Stimulated activated naive B cell treated with anti-CD40 and anti-IgM and Interleukin-4, amounts not matched to agents 10 μg/mL and 1 μg/mL and 100 μg/mL, for 72 hours (primary cell): ENCODE data around the gene PARP3.
A peak's percentile ranks its signal among the peaks of the same experiment; 100 is the strongest.
"Not testable (repeated sequence)": the region's sequence is repeated elsewhere in the genome, so short reads cannot be mapped to it uniquely, and the experiment has no call there.

Source experiments
- ATAC-seq, 2 donors: fragments of 150-1000 bp; cut with Tn5 transposase; replicated peaks; 2 replicates each; pipeline ENCODE4 v1.10.0; 2021; ENCODE audit warnings: moderate library complexity in 1 of 2
- DNase-seq: peaks from one replicate; pipeline ENCODE4 v3.0.0; 2021
- H3K27ac Mint-ChIP-seq: one replicate; pipeline ENCODE4 v1.8.0; 2022; ENCODE audit warnings: mild to moderate bottlenecking, mixed read lengths
- H3K27me3 Mint-ChIP-seq, 2 donors: one replicate each; pipeline ENCODE4 v1.8.0; 2022; ENCODE audit warnings: mixed read lengths in 2 of 2
- H3K36me3 Mint-ChIP-seq, 2 donors: one replicate each; pipeline ENCODE4 v1.8.0; 2022; ENCODE audit warnings: mixed read lengths in 2 of 2, mild to moderate bottlenecking in 1 of 2
- H3K4me1 Mint-ChIP-seq, 2 donors: one replicate each; pipeline ENCODE4 v1.8.0; 2022; ENCODE audit warnings: mixed read lengths in 2 of 2, mild to moderate bottlenecking in 1 of 2
- H3K4me3 Mint-ChIP-seq, 2 donors: one replicate each; pipeline ENCODE4 v1.8.0; 2022; ENCODE audit warnings: mild to moderate bottlenecking in 2 of 2, mixed read lengths in 2 of 2, moderate library complexity in 1 of 2
- H3K9me3 Mint-ChIP-seq, 2 donors: one replicate each; pipeline ENCODE4 v1.8.0; 2022; ENCODE audit warnings: mixed read lengths in 2 of 2, mild to moderate bottlenecking in 1 of 2

The PARP3 gene

DNA sequence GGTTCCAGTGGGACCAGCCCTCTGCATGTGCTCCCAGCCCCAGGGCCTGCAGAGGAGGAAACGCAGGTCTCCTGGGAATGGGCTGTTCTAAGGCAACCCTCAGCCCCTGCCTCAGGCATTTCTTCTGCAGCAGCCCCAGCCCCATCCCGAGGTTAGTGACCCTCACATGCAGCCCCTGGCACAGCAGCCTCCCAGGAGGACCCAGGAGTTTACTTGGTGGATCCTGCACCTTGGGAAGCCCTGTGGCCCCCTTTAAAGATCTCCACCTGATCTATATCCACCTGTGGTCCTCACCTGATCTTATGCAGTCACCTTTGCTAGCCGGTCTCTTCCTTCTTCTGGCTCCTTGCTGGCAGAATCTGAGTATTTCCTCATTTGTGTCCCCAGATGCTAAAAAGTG lies 13.2 kb upstream of the PARP3 start:
- not testable (repeated sequence) for DNase-seq, H3K4me3 Mint-ChIP-seq, H3K27me3 Mint-ChIP-seq, ATAC-seq, H3K27ac Mint-ChIP-seq, H3K9me3 Mint-ChIP-seq
- Mint-ChIP-seq H3K36me3 (peaks cover 34 to 44% of the 10 kb centered on the region in 2 donors), H3K4me1 (peaks cover 9 to 24% of the 10 kb centered on the region in 2 donors)

DNA sequence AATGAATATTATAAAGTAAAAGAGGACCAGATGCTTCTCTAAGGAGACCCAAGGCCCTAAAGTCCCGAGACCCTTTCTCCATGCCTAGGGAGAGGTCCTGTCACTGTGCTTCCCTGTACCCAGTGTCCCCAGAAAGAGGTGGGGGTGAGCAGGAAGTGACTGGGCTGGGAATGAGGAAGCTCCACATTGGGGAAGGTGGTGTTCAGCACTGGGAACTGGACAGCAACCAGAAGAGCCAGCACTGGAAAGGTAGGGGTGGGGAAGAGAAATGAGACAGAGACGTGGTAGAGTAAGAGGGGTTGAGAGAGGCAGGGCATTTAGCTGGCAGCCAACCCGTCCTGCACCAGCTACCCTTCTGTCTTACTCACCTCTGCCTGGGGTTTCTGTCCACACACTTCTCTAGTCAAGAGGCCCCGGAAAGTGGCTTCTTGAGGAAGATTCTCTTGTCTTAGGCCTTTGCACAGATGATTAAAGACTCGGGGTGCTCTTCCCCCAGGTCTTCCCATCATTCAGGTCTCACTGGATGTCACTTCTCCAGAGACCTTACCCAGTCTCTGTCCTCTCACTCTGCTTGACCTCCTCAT lies 12.7 kb upstream of the PARP3 start:
- Mint-ChIP-seq H3K9me3 (no peaks in the 10 kb centered on the region), H3K36me3 (peaks cover 37 to 50% of the 10 kb centered on the region in 2 donors), H3K27me3 (no peaks in the 10 kb centered on the region), H3K27ac (no peak overlapping the region), H3K4me1 (peaks cover 9 to 24% of the 10 kb centered on the region in 2 donors), H3K4me3 (no peak overlapping the region)
- DNase-seq: no peak
- no peak for ATAC-seq

DNA sequence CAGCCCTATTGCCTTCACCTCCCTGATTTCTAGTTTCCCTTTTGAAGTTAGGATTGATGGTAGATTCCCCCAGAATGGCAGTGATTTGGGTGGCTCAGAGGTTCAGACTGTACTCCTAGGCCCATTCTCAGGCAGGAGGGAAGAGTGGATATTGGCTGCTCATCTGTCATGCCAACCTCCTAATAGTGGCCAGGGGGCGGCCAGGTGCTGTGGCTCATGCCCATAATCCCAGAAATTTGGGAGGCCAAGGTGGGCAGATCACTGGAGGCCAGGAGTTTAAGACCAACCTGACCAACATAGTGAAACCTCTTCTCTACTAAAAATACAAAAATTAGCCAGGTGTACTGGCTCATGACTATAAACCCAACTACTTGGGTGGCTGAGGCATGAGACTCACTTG lies 11.7 kb upstream of the PARP3 start:
- Mint-ChIP-seq H3K9me3 (no peaks in the 10 kb centered on the region), H3K36me3 (peaks cover 43 to 56% of the 10 kb centered on the region in 2 donors), H3K27me3 (no peaks in the 10 kb centered on the region), H3K4me1 (peaks cover 9 to 24% of the 10 kb centered on the region in 2 donors), H3K4me3 (no peak overlapping the region), H3K27ac (peak overlapping the region; percentile 76)
- ATAC-seq (no peak), DNase-seq (no peak)

DNA sequence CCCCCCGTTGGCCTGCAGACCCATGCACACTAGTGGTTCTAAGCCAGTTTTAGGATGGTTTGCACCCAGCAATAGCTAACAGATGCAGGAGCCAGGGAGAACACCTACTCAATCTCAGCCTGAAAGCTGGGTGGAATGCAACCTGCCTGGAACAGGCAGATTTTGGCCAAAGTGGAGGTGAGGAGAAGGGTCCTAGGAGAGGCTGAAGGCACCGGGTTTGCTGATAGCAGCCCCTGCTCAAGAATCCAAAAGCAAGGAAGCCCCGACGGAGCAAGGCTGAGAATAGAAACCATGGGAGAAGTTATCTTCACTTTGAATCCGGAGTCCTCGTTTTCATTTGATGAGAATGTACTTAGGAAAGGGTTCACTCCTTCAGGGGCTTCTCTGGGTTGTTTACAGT lies 10.4 kb upstream of the PARP3 start:
- H3K36me3 Mint-ChIP-seq: peaks cover 54 to 68% of the 10 kb centered on the region in 2 donors

DNA sequence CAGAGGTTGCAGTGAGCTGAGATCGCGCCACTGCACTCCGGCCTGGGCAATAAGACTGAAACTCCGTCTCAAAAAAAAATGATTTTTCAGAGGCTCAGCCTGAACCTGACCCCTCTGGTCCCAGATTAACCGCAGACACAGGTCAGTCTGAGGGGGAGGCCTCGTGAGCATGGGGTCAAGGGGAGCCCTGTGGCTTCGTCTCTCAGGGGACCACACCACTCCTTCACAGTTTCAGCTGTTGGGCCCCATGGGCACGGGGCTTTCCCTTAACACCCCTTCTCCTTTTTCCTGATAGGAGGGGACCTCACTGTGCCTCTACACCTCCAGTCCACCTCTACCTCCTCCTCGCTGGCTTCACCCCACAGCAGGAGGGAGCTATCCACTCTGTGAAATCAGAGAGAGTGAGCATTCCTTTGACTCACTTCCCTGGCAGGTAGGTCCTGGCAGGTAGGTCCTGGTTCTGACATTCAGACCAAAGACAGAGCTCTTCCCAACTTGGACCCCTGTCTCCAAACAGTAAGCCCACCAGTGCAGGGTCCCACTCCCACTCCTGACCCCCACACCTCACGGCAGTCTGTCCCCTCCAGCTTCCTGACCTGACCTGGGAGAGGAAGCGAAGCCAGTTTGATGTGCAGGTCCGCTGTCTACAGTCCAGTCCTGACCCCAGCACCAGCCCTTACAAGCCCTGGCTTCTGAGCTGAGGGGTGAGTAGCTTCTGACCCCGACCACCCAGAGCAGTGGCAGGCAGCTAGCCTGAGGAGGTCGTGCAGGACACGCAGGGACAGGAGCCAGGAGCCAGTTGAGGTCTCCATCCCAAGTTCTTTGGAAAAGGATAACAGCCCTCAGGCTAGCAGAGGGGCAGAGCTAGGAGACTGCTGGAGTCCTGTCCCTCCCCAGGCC lies 9.4 kb upstream of the PARP3 start:
- peak in 1 of 2 donors; percentile 25 for ATAC-seq
- Mint-ChIP-seq H3K27me3 (no peaks in the 10 kb centered on the region), H3K36me3 (peaks cover 63 to 77% of the 10 kb centered on the region in 2 donors), H3K27ac (peak overlapping the region; percentile 47), H3K4me3 (no peak overlapping the region), H3K4me1 (peaks cover 7 to 26% of the 10 kb centered on the region in 2 donors), H3K9me3 (no peaks in the 10 kb centered on the region)
- no peak for DNase-seq

More for the DNA sequence above, 10.4 kb upstream of the PARP3 start:
- Mint-ChIP-seq H3K9me3 (no peaks in the 10 kb centered on the region), H3K4me3 (no peak overlapping the region), H3K4me1 (peaks cover 9 to 24% of the 10 kb centered on the region in 2 donors), H3K27me3 (no peaks in the 10 kb centered on the region), H3K27ac (no peak overlapping the region)
- DNase-seq: no peak
- ATAC-seq: no peak

GRCh38 chr3:51933471-51934138 lies 8.6 kb upstream of the PARP3 start:
- H3K27ac Mint-ChIP-seq: no peak overlapping the region
- ATAC-seq (no peak), DNase-seq (no peak)
- H3K9me3 Mint-ChIP-seq: no peaks in the 10 kb centered on the region
- no peaks in the 10 kb centered on the region for H3K27me3 Mint-ChIP-seq
- peaks cover 5 to 33% of the 10 kb centered on the region in 2 donors for H3K4me1 Mint-ChIP-seq
- H3K36me3 Mint-ChIP-seq: peaks cover 71 to 86% of the 10 kb centered on the region in 2 donors
- no peak overlapping the region for H3K4me3 Mint-ChIP-seq

- H3K4me1 Mint-ChIP-seq: peaks cover 11 to 40% of the 10 kb centered on the region in 2 donors
- H3K36me3 Mint-ChIP-seq: peaks cover 75 to 88% of the 10 kb centered on the region in 2 donors
- H3K4me3 Mint-ChIP-seq: no peak overlapping the region
- H3K27ac Mint-ChIP-seq: no peak overlapping the region
- no peaks in the 10 kb centered on the region for H3K9me3 Mint-ChIP-seq
- no peak for DNase-seq
- no peaks in the 10 kb centered on the region for H3K27me3 Mint-ChIP-seq
- no peak for ATAC-seq
These were observed 7.9 kb upstream of the PARP3 start for GRCh38 chr3:51934139-51934850.

GRCh38 chr3:51934991-51935885 lies 6.9 kb upstream of the PARP3 start:
- ATAC-seq: no peak
- H3K9me3 Mint-ChIP-seq: no peaks in the 10 kb centered on the region
- DNase-seq: no peak
- H3K27ac Mint-ChIP-seq: no peak overlapping the region
- H3K36me3 Mint-ChIP-seq: peaks cover 74 to 88% of the 10 kb centered on the region in 2 donors
- peaks cover 18 to 49% of the 10 kb centered on the region in 2 donors for H3K4me1 Mint-ChIP-seq
- no peak overlapping the region for H3K4me3 Mint-ChIP-seq
- no peaks in the 10 kb centered on the region for H3K27me3 Mint-ChIP-seq

- ATAC-seq (no peak), DNase-seq (no peak)
- Mint-ChIP-seq H3K9me3 (no peaks in the 10 kb centered on the region), H3K27ac (no peak overlapping the region), H3K4me3 (no peak overlapping the region), H3K4me1 (peaks cover 27 to 58% of the 10 kb centered on the region in 2 donors), H3K36me3 (peaks cover 70 to 86% of the 10 kb centered on the region in 2 donors), H3K27me3 (no peaks in the 10 kb centered on the region)
These were observed 6.0 kb upstream of the PARP3 start for GRCh38 chr3:51935886-51936755.

- Mint-ChIP-seq H3K36me3 (peaks cover 62 to 77% of the 10 kb centered on the region in 2 donors), H3K4me1 (peaks cover 30 to 58% of the 10 kb centered on the region in 2 donors), H3K4me3 (no peak overlapping the region), H3K9me3 (no peaks in the 10 kb centered on the region), H3K27ac (no peak overlapping the region), H3K27me3 (no peaks in the 10 kb centered on the region)
- DNase-seq (no peak), ATAC-seq (no peak)
These were observed 5.1 kb upstream of the PARP3 start for GRCh38 chr3:51937014-51937413.

- Mint-ChIP-seq H3K27ac (peak overlapping the region; percentile 86), H3K36me3 (peaks cover 55 to 72% of the 10 kb centered on the region in 2 donors), H3K4me3 (no peak overlapping the region), H3K9me3 (no peaks in the 10 kb centered on the region), H3K4me1 (peaks cover 30 to 58% of the 10 kb centered on the region in 2 donors), H3K27me3 (no peaks in the 10 kb centered on the region)
- ATAC-seq (no peak), DNase-seq (no peak)
These were observed 4.3 kb upstream of the PARP3 start for GRCh38 chr3:51937611-51938450.
